Hepatocyte (in vitro differentiated cells): Measurements from ENCODE around the gene ATP1A1.

Source experiments
- CTCF ChIP-seq: fragments of 200-600 bp; sonication (generic); IDR thresholded peaks from 2 replicates; pipeline ENCODE4 v1.5.1; 2016; ENCODE audit warnings: antibody characterized with exemption, mild to moderate bottlenecking; ENCODE audit not compliant: poor library complexity
- EZH2 ChIP-seq: fragments of 200-600 bp; sonication (generic); IDR thresholded peaks from 2 replicates; pipeline ENCODE4 v1.6.1; 2016; ENCODE audit warnings: antibody characterized with exemption, mild to moderate bottlenecking, borderline replicate concordance
- EZH2phosphoT487 ChIP-seq: fragments of 200-600 bp; sonication (generic); IDR thresholded peaks from one replicate; pipeline ENCODE4 v1.6.1; 2018; ENCODE audit warnings: antibody characterized with exemption, mild to moderate bottlenecking, low read depth, moderate library complexity; ENCODE audit not compliant: unreplicated experiment, severe bottlenecking

- TF ChIP-seq CTCF = no peak
- no peak for TF ChIP-seq EZH2phosphoT487
- TF ChIP-seq EZH2 = no peak
Measured at GRCh38 chr1:116350097-116350645, 22.9 kb upstream of the ATP1A1 start.
